Measurements from ENCODE around the gene PSTK. TPM values are rescaled to one million over a fixed set of nuclear protein-coding genes. Genes with fewer than 3 reads are reported as not detected.

PSTK gene
- total and polyA plus RNA-seq, 9 of the 15 experiments (the other 6 are each of a cell fraction or from before 2014, with no cell fraction given): 13.2 to 49.7 (median 18.9) TPM

DNA sequence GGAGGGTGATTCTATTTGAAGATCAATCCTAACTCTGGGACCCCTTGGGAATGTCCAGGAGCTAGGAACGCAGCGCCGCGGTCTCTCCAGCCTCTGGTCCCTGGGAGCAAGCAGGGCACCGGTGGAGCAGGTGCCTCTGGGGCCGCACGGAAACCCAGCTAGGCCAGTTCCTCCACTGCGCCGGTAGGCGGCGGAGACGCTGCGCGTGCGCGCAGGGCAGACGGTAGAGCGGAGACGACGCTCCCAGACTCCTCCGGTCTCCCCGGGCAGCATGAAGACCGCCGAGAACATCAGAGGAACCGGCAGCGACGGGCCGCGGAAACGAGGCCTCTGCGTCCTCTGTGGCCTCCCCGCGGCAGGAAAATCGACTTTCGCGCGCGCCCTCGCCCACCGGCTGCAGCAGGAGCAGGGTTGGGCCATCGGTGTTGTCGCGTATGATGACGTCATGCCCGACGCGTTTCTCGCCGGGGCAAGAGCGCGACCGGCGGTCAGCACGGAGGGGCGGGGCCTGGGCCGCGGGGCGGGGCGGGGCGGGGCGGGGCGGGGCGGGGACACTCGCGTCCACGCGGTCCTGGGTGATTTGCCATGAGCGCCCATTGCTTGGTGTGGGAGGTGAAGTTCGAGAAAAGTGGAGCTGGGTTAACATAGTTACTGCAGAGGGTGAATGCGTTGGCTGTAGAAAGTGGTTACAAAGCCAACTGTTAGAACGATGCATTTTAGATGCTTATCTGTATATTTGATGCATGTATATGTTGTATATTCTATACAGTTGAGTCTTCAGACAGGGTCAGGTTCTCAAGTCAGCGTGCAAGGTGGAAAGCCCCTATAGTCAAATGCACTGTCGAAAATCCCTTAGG is at the start of gene PSTK (continued):
- TF ChIP-seq, protein P1, sequence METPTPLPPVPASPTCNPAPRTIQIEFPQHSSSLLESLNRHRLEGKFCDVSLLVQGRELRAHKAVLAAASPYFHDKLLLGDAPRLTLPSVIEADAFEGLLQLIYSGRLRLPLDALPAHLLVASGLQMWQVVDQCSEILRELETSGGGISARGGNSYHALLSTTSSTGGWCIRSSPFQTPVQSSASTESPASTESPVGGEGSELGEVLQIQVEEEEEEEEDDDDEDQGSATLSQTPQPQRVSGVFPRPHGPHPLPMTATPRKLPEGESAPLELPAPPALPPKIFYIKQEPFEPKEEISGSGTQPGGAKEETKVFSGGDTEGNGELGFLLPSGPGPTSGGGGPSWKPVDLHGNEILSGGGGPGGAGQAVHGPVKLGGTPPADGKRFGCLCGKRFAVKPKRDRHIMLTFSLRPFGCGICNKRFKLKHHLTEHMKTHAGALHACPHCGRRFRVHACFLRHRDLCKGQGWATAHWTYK (CRISPR knock-in tag; IDR thresholded peaks at IDR 0.05): no peak; the same call in 1 of the 2 replicates
- TF ChIP-seq HINFP (tag; conservative IDR thresholded peaks at IDR 0.05; ENCODE audit: low read depth): no peak
- no peak for TF ChIP-seq FOXO4 (CRISPR knock-in tag; IDR thresholded peaks at IDR 0.05)
- no peak for TF ChIP-seq MBD1 (CRISPR knock-in tag; IDR thresholded peaks at IDR 0.05)
- TF ChIP-seq ZNF354B (CRISPR knock-in tag; IDR thresholded peaks at IDR 0.05): no peak
- TF ChIP-seq, protein P2, sequence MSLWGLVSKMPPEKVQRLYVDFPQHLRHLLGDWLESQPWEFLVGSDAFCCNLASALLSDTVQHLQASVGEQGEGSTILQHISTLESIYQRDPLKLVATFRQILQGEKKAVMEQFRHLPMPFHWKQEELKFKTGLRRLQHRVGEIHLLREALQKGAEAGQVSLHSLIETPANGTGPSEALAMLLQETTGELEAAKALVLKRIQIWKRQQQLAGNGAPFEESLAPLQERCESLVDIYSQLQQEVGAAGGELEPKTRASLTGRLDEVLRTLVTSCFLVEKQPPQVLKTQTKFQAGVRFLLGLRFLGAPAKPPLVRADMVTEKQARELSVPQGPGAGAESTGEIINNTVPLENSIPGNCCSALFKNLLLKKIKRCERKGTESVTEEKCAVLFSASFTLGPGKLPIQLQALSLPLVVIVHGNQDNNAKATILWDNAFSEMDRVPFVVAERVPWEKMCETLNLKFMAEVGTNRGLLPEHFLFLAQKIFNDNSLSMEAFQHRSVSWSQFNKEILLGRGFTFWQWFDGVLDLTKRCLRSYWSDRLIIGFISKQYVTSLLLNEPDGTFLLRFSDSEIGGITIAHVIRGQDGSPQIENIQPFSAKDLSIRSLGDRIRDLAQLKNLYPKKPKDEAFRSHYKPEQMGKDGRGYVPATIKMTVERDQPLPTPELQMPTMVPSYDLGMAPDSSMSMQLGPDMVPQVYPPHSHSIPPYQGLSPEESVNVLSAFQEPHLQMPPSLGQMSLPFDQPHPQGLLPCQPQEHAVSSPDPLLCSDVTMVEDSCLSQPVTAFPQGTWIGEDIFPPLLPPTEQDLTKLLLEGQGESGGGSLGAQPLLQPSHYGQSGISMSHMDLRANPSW (CRISPR knock-in tag; IDR thresholded peaks at IDR 0.05): no peak
- TF ChIP-seq, protein P3, sequence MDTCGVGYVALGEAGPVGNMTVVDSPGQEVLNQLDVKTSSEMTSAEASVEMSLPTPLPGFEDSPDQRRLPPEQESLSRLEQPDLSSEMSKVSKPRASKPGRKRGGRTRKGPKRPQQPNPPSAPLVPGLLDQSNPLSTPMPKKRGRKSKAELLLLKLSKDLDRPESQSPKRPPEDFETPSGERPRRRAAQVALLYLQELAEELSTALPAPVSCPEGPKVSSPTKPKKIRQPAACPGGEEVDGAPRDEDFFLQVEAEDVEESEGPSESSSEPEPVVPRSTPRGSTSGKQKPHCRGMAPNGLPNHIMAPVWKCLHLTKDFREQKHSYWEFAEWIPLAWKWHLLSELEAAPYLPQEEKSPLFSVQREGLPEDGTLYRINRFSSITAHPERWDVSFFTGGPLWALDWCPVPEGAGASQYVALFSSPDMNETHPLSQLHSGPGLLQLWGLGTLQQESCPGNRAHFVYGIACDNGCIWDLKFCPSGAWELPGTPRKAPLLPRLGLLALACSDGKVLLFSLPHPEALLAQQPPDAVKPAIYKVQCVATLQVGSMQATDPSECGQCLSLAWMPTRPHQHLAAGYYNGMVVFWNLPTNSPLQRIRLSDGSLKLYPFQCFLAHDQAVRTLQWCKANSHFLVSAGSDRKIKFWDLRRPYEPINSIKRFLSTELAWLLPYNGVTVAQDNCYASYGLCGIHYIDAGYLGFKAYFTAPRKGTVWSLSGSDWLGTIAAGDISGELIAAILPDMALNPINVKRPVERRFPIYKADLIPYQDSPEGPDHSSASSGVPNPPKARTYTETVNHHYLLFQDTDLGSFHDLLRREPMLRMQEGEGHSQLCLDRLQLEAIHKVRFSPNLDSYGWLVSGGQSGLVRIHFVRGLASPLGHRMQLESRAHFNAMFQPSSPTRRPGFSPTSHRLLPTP (IDR thresholded peaks at IDR 0.05; ENCODE audit: borderline replicate concordance, extremely low read depth, insufficient read length): no peak
- peak; percentile 92 for TF ChIP-seq JUNB (CRISPR knock-in tag; conservative IDR thresholded peaks at IDR 0.05)
- no peak for TF ChIP-seq CBFA2T3 (IDR thresholded peaks at IDR 0.05)
- TF ChIP-seq PATZ1 (CRISPR knock-in tag; IDR thresholded peaks at IDR 0.05; ENCODE audit: borderline replicate concordance): no peak
- TF ChIP-seq CBFB (CRISPR knock-in tag; IDR thresholded peaks at IDR 0.05): no peak

All from K562 (cell line).